Right cardiac atrium (tissue), 5 donors: Measurements from ENCODE around the gene NGLY1. TPM values are rescaled to one million over a fixed set of nuclear protein-coding genes. Genes with fewer than 3 reads are reported as not detected.
A peak's percentile ranks its signal among the peaks of the same experiment; 100 is the strongest.

Experiments used
- ATAC-seq, 2 donors: fragments of 200-7000 bp; cut with Tn5 transposase; one replicate each; pipeline versions ENCODE4 v1.8.0 to v1.9.1; 2020; ENCODE audit warnings: moderate library complexity in 2 of 2, mild to moderate bottlenecking in 1 of 2
- DNase-seq, 3 donors: peaks; one replicate each; pipeline ENCODE4 v3.0.0-alpha.2; 2020
- H3K27ac ChIP-seq: one replicate; pipeline ENCODE4 v1.5.1; 2013; ENCODE audit warnings: mild to moderate bottlenecking, low read length, control low read depth, moderate library complexity
- H3K27me3 ChIP-seq: one replicate; pipeline ENCODE4 v1.6.1; 2013; ENCODE audit not compliant: control insufficient read depth, insufficient read depth
- H3K4me1 ChIP-seq: one replicate; pipeline ENCODE4 v1.6.1; 2013; ENCODE audit warnings: low read length; ENCODE audit not compliant: control insufficient read depth, insufficient read depth
- H3K4me3 ChIP-seq: one replicate; pipeline ENCODE4 v1.5.1; 2013; ENCODE audit warnings: low read length, control low read depth
- H3K9me3 ChIP-seq: one replicate; pipeline ENCODE4 v1.6.1; 2013; ENCODE audit warnings: low read length; ENCODE audit not compliant: control insufficient read depth
- WGBS: extraction: QIAGEN DNeasy Blood & Tissue Kit; methylation state at CpG from one replicate; pipeline ENCODE4 v1.1.7; 2013; 5-methylcytosine and 5-hydroxymethylcytosine counted together
- intact Hi-C, 4 donors: fragments of 100-400 bp; cut with DNase I; formaldehyde crosslinking; loops; one replicate each; pipeline versions ENCODE4 v1.11.0 to v1.14.0; 2022 to 2023
- polyA plus RNA-seq: library from polyadenylated mRNA; stranded (reverse); fragments of 200-250 nt; gene quantifications from one replicate; pipeline ENCODE4 v1.2.3, GENCODE V29; 2013
- total RNA-seq, 4 donors: library from RNA; stranded (reverse); fragmentation: NEBNext Ultra II Directional; extraction: Animal tissue kit (Norgen Biotek cat#: 25700); gene quantifications; one replicate each; pipeline ENCODE4 v1.2.1, GENCODE V29; 2021
- donor health status: healthy with polysubstance abuse.
- donor health status: DM: no; HTN: yes; CAD: no.
- donor health status: DM: no; HTN: no; CAD: no.
- donor health status: DM: no; HTN: yes; CAD: no; lungs with severe emphysema.
- donor health status: DM: yes; HTN: yes; CAD: no.

Gene NGLY1
- total and polyA plus RNA-seq, 5 donors = 21.0 to 36.3 (median 32.7) TPM

DNA sequence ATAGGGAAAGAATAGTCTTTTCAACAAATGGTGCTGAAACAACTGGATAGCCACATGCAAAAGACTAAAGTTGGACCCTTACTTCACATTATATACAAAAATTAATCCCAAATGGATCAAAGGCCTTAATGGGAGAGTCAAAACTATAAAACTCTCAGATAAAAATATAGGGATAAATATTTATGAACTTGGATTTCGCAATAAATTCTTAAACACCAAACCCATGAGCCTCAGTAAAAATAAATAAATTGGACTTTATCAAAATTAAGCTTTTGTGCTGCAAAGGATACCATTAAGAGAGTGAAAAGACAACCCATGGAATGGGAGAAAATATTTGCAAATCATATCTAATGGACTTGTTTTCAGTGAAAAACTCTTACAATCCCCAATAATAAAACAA lies 99.8 kb downstream of the NGLY1 start:
- Histone ChIP-seq H3K27me3 (no peaks in the 10 kb centered on the region), H3K9me3 (no peaks in the 10 kb centered on the region), H3K27ac (no peak overlapping the region), H3K4me1 (no peaks in the 10 kb centered on the region), H3K4me3 (no peak overlapping the region)
- intact Hi-C loops = no loop called here
- WGBS = 94% methylated on average over 1 of the region's 1 CpG
- DNase-seq (no peak), ATAC-seq (no peak)

DNA sequence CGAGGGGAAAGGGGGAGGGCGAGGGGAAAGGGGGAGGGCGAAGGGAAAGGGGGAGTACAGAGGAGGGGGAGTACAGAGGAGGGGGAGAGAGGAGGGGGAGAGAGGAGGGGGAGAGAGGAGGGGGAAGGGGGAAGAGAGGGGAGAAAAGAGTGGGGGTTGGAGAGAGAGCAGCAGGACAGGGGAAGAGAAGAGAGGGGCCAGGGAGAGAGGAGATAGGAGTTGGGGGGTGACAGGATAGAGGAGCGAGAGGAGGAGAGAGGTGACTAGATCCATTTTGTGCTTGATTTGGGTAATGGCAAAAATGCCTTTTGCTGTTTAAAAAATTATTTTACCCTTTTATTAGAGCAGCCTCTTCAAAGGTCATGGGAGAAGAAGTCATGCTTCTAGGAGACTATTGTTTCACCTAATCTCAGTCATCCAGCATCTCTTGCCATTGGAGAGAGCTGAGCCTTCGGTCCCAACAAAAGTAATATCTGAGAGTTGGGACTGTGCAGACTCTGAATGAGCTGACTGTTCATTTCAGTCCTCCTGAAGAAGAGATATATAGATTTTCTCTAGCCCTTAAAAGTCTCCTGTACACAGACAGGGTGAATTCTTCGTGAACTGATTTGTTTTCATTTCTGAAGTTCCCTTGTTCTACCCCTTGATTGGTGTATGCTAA lies 103.5 kb downstream of the NGLY1 start:
- H3K4me1 ChIP-seq = no peaks in the 10 kb centered on the region
- H3K27ac ChIP-seq = no peak overlapping the region
- ATAC-seq (no peak), DNase-seq (no peak)
- intact Hi-C loops = no loop called here
- H3K4me3 ChIP-seq = no peak overlapping the region
- no peaks in the 10 kb centered on the region for H3K27me3 ChIP-seq
- WGBS = 92% methylated on average over 6 of the region's 6 CpGs
- H3K9me3 ChIP-seq = no peaks in the 10 kb centered on the region

DNA sequence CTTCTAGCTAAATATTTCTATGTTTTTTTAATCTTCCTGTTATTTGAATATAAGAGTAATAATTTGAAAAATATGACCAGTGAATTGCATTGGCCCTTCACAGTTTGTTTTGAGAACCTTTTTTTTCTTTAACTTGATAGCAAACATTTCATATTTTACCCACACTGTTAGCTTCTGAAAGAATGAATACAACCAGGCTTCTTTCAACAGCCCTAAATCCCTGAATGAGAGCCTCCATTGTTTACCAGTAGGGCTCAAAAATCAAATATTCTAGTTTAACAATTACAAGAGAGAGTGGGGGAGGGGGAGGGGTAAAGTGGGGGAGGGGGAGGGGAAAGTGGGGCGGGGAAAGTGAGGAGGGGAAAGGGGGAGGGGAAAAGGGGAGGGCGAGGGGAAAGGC lies 104.1 kb downstream of the NGLY1 start:
- ATAC-seq (no peak), DNase-seq (no peak)
- Histone ChIP-seq H3K9me3 (no peaks in the 10 kb centered on the region), H3K4me1 (no peaks in the 10 kb centered on the region), H3K27me3 (no peaks in the 10 kb centered on the region), H3K27ac (no peak overlapping the region), H3K4me3 (no peak overlapping the region)
- intact Hi-C loops = no loop called here
- WGBS = 93% methylated on average over 2 of the region's 2 CpGs

DNA sequence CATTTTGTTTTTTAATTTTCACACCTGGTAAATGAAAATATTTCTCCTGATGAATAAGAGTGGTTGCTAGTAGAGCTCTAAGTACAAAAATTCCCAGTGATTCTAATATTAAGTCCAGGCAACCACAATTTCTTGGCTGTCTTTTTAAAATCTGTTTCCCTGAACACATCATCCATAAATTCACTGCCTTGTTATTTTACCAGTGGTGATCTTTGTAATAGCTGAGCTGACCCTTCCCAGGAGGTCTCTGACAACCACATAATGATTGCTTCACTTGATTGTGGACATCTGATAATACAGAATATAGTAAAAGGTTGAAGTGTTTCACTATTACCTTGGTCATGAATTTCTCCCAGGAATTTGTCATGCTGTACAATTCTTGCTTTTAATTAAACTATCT lies 104.7 kb downstream of the NGLY1 start:
- H3K4me3 ChIP-seq = no peak overlapping the region
- ATAC-seq = no peak
- H3K9me3 ChIP-seq = no peaks in the 10 kb centered on the region
- DNase-seq = no peak
- intact Hi-C loops = no loop called here
- no peaks in the 10 kb centered on the region for H3K4me1 ChIP-seq
- no peak overlapping the region for H3K27ac ChIP-seq
- no peaks in the 10 kb centered on the region for H3K27me3 ChIP-seq

DNA sequence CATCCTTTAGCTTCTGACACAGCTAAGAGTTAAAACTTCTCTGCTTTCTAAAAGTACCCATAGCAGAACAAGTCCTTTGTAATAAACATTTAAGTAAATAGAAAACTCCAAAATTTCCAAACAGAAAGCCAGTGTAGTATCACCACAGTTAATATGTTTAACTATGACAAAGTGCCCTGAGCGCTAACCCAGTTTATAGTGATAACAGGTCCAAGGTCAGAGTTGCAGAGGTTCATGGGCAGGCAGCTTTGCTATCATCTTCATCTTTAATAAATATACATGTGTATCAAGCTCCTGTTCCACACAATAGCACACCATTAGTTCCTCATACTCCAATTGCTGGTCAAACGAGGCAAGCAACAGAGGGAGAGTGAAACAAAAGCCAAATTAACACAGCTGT lies 106.1 kb downstream of the NGLY1 start:
- Histone ChIP-seq H3K4me3 (no peak overlapping the region), H3K9me3 (no peaks in the 10 kb centered on the region), H3K27ac (no peak overlapping the region), H3K27me3 (no peaks in the 10 kb centered on the region), H3K4me1 (no peaks in the 10 kb centered on the region)
- DNase-seq (no peak), ATAC-seq (no peak)
- intact Hi-C loops = no loop called here
- WGBS = 85% methylated on average over 2 of the region's 2 CpGs

DNA sequence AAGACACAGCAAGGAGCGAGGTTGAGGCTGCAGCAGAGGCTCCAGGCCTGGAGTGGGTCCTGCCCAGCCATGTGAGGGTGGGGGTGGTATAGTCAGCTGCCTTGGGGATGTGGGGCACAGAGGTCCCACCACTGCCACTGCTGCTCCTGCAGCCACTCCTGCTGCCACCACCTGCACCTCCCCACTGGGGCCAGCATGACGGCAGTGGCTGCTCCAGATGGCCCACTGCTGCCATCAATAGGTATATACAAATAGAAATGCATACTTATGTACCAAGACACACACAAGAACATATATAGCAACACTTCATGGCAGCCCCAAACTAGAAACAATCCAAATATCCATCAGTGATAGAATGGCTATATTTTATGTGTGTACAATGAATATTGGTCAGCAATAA lies 108.6 kb downstream of the NGLY1 start:
- intact Hi-C loops = no loop called here
- no peaks in the 10 kb centered on the region for H3K4me1 ChIP-seq
- no peak overlapping the region for H3K4me3 ChIP-seq
- whole genome bisulfite sequencing = 73% methylated on average over 2 of the region's 2 CpGs
- no peaks in the 10 kb centered on the region for H3K27me3 ChIP-seq
- no peak overlapping the region for H3K27ac ChIP-seq
- ATAC-seq (peak in 1 of 2 donors; percentile 19), DNase-seq (no peak)
- no peaks in the 10 kb centered on the region for H3K9me3 ChIP-seq

DNA sequence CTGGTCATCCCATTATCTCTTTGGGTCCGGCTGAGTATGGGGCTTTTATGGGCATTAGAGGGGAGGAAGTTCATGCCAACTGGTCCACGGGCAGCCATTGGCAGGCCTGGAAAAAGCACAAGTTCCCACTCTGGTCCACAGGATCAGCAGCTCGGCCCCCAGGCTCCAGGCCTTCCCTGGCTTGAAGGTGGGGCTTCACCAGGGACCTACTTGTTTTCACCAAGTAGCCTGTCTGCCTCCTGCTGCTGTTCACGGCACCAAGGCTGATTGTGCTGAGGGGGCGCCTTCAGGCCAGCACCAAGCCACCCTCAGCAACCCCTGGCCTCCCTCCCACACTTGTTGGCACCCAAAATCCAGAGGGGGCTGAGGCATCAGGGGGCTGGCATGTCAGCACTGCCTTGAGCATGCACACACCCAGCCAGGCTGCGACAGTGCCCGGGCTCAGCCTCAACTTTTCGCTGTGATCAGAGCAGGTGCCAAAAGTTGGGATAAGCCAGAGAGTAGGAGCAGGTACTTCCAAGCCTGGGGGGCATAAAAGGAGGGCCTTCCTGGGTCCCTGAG lies 109.4 kb downstream of the NGLY1 start:
- intact Hi-C loops = no loop called here
- Histone ChIP-seq H3K4me3 (no peak overlapping the region), H3K27me3 (no peaks in the 10 kb centered on the region), H3K4me1 (no peaks in the 10 kb centered on the region), H3K27ac (no peak overlapping the region), H3K9me3 (no peaks in the 10 kb centered on the region)
- no peak for ATAC-seq
- no peak for DNase-seq
- WGBS = 97% methylated on average over 8 of the region's 8 CpGs

Other genes starting within 250 kb of the NGLY1 start
- gene TOP2B, start 118.5 kb downstream of the NGLY1 start, total RNA-seq = 100 to 1,000 TPM in 2 of 4 donors, 10 to 100 TPM in 2; 99.0 to 112 (median 105) TPM
- 63.6 TPM for gene TOP2B, start 118.5 kb downstream of the NGLY1 start, polyA plus RNA-seq
- 10 to 100 TPM; 11.6 to 15.9 (median 14.0) TPM for gene OXSM, start 6.6 kb upstream of the NGLY1 start, total RNA-seq
- 17.6 TPM for gene OXSM, start 6.6 kb upstream of the NGLY1 start, polyA plus RNA-seq